Left lung (tissue), 10 donors: ENCODE results near the gene ABCC8. TPM values are rescaled to one million over a fixed set of nuclear protein-coding genes. Genes with fewer than 3 reads are reported as not detected.
A peak's percentile ranks its signal among the peaks of the same experiment; 100 is the strongest.

Experiments used
- ATAC-seq: fragments of 200-7000 bp; cut with Tn5 transposase; one replicate; pipeline ENCODE4 v1.9.1; 2020; ENCODE audit warnings: moderate library complexity
- DNase-seq, 4 donors: peaks; one replicate each; pipeline ENCODE4 v3.0.0-alpha.2; 2013 to 2020
- H3K27ac ChIP-seq, 2 donors: fragments of 200-600 bp; sonication (generic) in 1 of 2; one replicate each; pipeline versions ENCODE4 v1.5.0 to v1.8.0; 2020 to 2021
- H3K27me3 ChIP-seq, 2 donors: fragments of 200-600 bp; sonication (generic) in 1 of 2; one replicate each; pipeline versions ENCODE4 v1.5.0 to v1.8.0; 2020 to 2021
- H3K36me3 ChIP-seq, 2 donors: fragments of 200-600 bp; sonication (generic) in 1 of 2; one replicate each; pipeline versions ENCODE4 v1.5.0 to v1.8.0; 2020 to 2021
- H3K4me1 ChIP-seq, 2 donors: fragments of 200-600 bp; one replicate each; pipeline ENCODE4 v1.8.0; 2021
- H3K4me3 ChIP-seq, 2 donors: fragments of 200-600 bp; sonication (generic) in 1 of 2; one replicate each; pipeline versions ENCODE4 v1.5.0 to v1.8.0; 2020 to 2021; ENCODE audit warnings: mild to moderate bottlenecking in 1 of 2
- H3K9me3 ChIP-seq, 2 donors: fragments of 200-600 bp; sonication (generic) in 1 of 2; one replicate each; pipeline versions ENCODE4 v1.5.0 to v1.8.0; 2020 to 2021
- CTCF ChIP-seq, 2 donors: fragments of 200-600 bp; sonication (generic) in 1 of 2; IDR thresholded peaks; one replicate each; pipeline versions ENCODE4 v1.5.0 to v1.8.0; 2021; ENCODE audit warnings: antibody characterized with exemption in 2 of 2
- intact Hi-C, 2 donors: fragments of 100-400 bp; cut with DNase I; formaldehyde crosslinking; loops; one replicate each; pipeline versions ENCODE4 v1.11.2 to v1.14.2; 2022
- polyA plus RNA-seq, 6 donors: library from polyadenylated mRNA; unstranded; fragments of 120-200 nt; gene quantifications; one replicate each; pipeline ENCODE4 v1.2.1, GENCODE V29; 2013; ENCODE audit not compliant: insufficient read length in 6 of 6
- total RNA-seq, 2 donors: library from RNA; stranded (reverse); fragmentation: NEBNext Ultra II Directional; extraction: Animal tissue kit (Norgen Biotek cat#: 25700); gene quantifications; one replicate each; pipeline ENCODE4 v1.2.1, GENCODE V29; 2021
- donor health status: DM: no; HTN: yes; CAD: no.
- donor health status: DM: no; HTN: no; CAD: no.

The ABCC8 gene
- total and polyA plus RNA-seq, 8 donors, result 0.52 to 11.1 (median 6.0) TPM

- Histone ChIP-seq H3K9me3 (no peaks in the 10 kb centered on the region), H3K27me3 (no peaks in the 10 kb centered on the region), H3K4me1 (peaks cover 9 to 29% of the 10 kb centered on the region in 2 donors), H3K27ac (peak within 1 kb of the TSS; percentile 56 to 77), H3K36me3 (peaks cover 0 to 4% of the 10 kb centered on the region in 2 donors), H3K4me3 (peak within 1 kb of the TSS; percentile 61 to 73)
- intact Hi-C loops, result no loop called here
- no peak for TF ChIP-seq CTCF (IDR thresholded peaks at IDR 0.05)
- ATAC-seq (peak; percentile 63), DNase-seq (peak; percentile 20 to 92 (median 73))
Observed at GRCh38 chr11:17351510-17352176, 125.0 kb downstream of the ABCC8 start, which contains the start of gene NCR3LG1. TSS of gene NCR3LG1 (plus strand) at chr11:17351800. CDS start at chr11:17351970, 170 bp downstream.

- H3K9me3 ChIP-seq, result no peaks in the 10 kb centered on the region
- intact Hi-C loops, result no loop called here
- DNase-seq, result peak in 1 of 4 donors; percentile 2
Observed at GRCh38 chr11:17351172-17351509, 125.5 kb downstream of the ABCC8 start.

GRCh38 chr11:17350455-17351171, 126.0 kb downstream of the ABCC8 start:
- H3K9me3 ChIP-seq, result no peaks in the 10 kb centered on the region
- DNase-seq (peak in 1 of 4 donors; percentile 5), ATAC-seq (no peak)
- no peak overlapping the region for H3K27ac ChIP-seq
- H3K4me1 ChIP-seq, result peaks cover 9 to 29% of the 10 kb centered on the region in 2 donors
- no peak overlapping the region for H3K4me3 ChIP-seq
- no peak for TF ChIP-seq CTCF (IDR thresholded peaks at IDR 0.05)
- intact Hi-C loops, result no loop called here
- H3K27me3 ChIP-seq, result no peaks in the 10 kb centered on the region
- peaks cover 0 to 4% of the 10 kb centered on the region in 2 donors for H3K36me3 ChIP-seq

More at GRCh38 chr11:17351172-17351509, 125.5 kb downstream of the ABCC8 start:
- peaks cover 9 to 29% of the 10 kb centered on the region in 2 donors for H3K4me1 ChIP-seq
- peaks cover 0 to 4% of the 10 kb centered on the region in 2 donors for H3K36me3 ChIP-seq
- H3K4me3 ChIP-seq, result peak overlapping the region; percentile 61 to 73
- peak overlapping the region in 1 of 2 donors; percentile 77 for H3K27ac ChIP-seq
- TF ChIP-seq CTCF (IDR thresholded peaks at IDR 0.05), result peak in 1 of 2 donors; percentile 20
- no peak for ATAC-seq
- no peaks in the 10 kb centered on the region for H3K27me3 ChIP-seq

- Histone ChIP-seq H3K4me3 (no peak overlapping the region), H3K36me3 (peaks cover 0 to 4% of the 10 kb centered on the region in 2 donors), H3K4me1 (peaks cover 5 to 15% of the 10 kb centered on the region in 2 donors), H3K9me3 (no peaks in the 10 kb centered on the region), H3K27me3 (no peaks in the 10 kb centered on the region), H3K27ac (no peak overlapping the region)
- ATAC-seq (no peak), DNase-seq (no peak)
- intact Hi-C loops, result no loop called here
- TF ChIP-seq CTCF (IDR thresholded peaks at IDR 0.05), result no peak
Observed at GRCh38 chr11:17347676-17348075, 129.0 kb downstream of the ABCC8 start.

- Histone ChIP-seq H3K27ac (no peak overlapping the region), H3K9me3 (no peaks in the 10 kb centered on the region), H3K27me3 (no peaks in the 10 kb centered on the region), H3K4me1 (no peaks in the 10 kb centered on the region), H3K36me3 (no peaks in the 10 kb centered on the region), H3K4me3 (no peak overlapping the region)
- TF ChIP-seq CTCF (IDR thresholded peaks at IDR 0.05), result no peak
- ATAC-seq (peak; percentile 26), DNase-seq (no peak)
- intact Hi-C loops, result no loop called here
Observed at GRCh38 chr11:17343907-17344306, 132.7 kb downstream of the ABCC8 start.
